Body of pancreas (tissue), 4 donors: ENCODE data around the gene TTC31.

Experiments used
- POLR2A ChIP-seq, 3 donors: fragments of 450-650 bp; IDR thresholded peaks; one replicate each; pipeline ENCODE4 v1.6.1; 2016; ENCODE audit warnings: antibody characterized with exemption in 3 of 3, mild to moderate bottlenecking in 2 of 3
- TF ChIP-seq, protein P1 (sequence below), 7 experiments: fragments of 450-650 bp in 4 of 7; fragments of 200-600 bp in 3 of 7; sonication (generic) in 3 of 7; IDR thresholded peaks; one replicate each; pipeline ENCODE4 v1.5.1; 2016 to 2019; ENCODE audit warnings: antibody characterized with exemption in 7 of 7

DNA sequence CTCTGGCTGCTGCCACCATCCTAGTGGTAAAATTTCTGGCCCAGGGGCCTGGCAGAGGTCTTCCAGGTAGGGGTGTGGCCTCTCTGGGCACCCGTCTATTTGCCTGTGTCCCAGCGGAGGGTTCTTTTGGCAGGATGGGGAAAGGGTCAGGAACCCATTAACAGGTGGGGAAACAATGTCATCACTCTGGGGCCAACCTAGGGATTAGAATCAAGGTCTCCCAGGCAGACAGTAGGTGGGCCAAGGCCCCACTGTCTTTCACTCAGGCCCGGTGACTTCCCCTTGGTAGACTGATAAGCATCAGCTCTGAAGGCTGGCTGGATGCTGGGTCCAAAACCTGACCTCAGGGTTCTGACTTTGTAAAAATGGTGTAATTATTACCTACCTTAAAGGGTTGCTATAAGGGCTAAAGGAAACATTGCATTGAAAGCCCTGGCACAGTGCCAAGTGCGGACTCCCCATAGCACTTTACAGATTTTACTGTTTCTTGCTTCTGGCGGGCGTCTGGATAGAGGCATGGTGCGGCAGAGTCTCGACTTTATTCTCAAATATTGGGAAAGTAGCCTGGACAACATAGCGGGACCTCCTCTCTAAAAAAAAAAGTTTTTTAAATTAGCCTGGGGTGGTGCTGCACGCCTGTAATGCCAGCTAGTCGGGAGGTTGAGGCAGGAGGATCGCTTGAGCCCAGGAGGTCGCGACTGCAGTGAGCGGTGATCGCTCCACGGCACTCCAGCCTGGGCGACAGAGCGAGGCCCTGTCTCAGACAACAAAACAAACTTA, 14.3 kb downstream of the TTC31 start:
- TF ChIP-seq, protein P1, sequence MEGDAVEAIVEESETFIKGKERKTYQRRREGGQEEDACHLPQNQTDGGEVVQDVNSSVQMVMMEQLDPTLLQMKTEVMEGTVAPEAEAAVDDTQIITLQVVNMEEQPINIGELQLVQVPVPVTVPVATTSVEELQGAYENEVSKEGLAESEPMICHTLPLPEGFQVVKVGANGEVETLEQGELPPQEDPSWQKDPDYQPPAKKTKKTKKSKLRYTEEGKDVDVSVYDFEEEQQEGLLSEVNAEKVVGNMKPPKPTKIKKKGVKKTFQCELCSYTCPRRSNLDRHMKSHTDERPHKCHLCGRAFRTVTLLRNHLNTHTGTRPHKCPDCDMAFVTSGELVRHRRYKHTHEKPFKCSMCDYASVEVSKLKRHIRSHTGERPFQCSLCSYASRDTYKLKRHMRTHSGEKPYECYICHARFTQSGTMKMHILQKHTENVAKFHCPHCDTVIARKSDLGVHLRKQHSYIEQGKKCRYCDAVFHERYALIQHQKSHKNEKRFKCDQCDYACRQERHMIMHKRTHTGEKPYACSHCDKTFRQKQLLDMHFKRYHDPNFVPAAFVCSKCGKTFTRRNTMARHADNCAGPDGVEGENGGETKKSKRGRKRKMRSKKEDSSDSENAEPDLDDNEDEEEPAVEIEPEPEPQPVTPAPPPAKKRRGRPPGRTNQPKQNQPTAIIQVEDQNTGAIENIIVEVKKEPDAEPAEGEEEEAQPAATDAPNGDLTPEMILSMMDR (IDR thresholded peaks at IDR 0.05), result no peak
- TF ChIP-seq POLR2A (IDR thresholded peaks at IDR 0.05), result no peak
